Neural cell (in vitro differentiated cells): Measurements from ENCODE around the gene ACHE.

Experiments used
- EP300 ChIP-seq: fragments of 450-650 bp; conservative IDR thresholded peaks from 2 replicates; pipeline ENCODE4 v1.6.1; 2014; ENCODE audit warnings: antibody characterized with exemption, mild to moderate bottlenecking, moderate library complexity; ENCODE audit not compliant: poor library complexity, severe bottlenecking
- EZH2 ChIP-seq: fragments of 200-600, 300-800 bp; shearing (Covaris generic), sonication (generic); IDR thresholded peaks from 2 replicates; pipeline ENCODE4 v1.6.1; 2014; ENCODE audit warnings: antibody characterized with exemption, low read length, borderline replicate concordance, mild to moderate bottlenecking; ENCODE audit not compliant: insufficient read depth, poor library complexity, severe bottlenecking
- RAD21 ChIP-seq: fragments of 450-650 bp; conservative IDR thresholded peaks from 2 replicates; pipeline ENCODE4 v1.6.1; 2014; ENCODE audit warnings: antibody characterized with exemption, mild to moderate bottlenecking, moderate library complexity
- SMC3 ChIP-seq: fragments of 450-650 bp; conservative IDR thresholded peaks from 2 replicates; pipeline ENCODE4 v1.6.1; 2014; ENCODE audit warnings: antibody characterized with exemption, mild to moderate bottlenecking, moderate library complexity; ENCODE audit not compliant: poor library complexity
- TAF1 ChIP-seq: IDR thresholded peaks from 2 replicates; pipeline ENCODE4 v1.6.1; 2012; ENCODE audit warnings: low read depth
- TF ChIP-seq, protein P1 (sequence below): fragments of 450-650 bp; IDR thresholded peaks from 2 replicates; pipeline ENCODE4 v1.5.1; 2014; ENCODE audit warnings: antibody characterized with exemption, mild to moderate bottlenecking, moderate library complexity; ENCODE audit not compliant: poor library complexity, severe bottlenecking

DNA sequence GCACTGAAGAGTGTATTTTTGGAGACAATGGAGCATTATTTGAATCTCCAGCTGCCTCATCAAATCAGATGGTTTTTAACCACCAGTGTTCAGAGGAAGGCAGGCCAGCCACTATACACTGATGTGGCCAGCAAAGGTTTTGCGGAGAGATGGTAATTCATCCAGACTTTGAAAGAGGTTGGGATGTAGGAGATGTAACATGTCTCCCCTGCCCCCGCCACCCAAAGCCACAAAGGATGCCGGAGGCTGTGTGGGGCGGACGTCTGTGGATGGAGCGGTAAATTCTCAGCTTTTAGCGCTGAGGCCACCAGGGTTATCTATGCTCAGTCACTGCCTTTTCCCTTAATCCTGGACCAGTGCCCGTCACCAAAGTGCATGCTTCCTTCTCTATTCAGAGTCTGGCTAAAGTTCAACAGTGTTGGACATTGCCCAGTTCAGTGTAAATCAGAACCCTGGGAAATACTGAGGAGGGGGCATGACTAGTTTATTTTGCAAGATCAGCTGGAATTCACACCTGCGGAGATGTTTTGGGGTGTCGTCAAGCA, 32.2 kb downstream of the ACHE start:
- TF ChIP-seq, protein P1, sequence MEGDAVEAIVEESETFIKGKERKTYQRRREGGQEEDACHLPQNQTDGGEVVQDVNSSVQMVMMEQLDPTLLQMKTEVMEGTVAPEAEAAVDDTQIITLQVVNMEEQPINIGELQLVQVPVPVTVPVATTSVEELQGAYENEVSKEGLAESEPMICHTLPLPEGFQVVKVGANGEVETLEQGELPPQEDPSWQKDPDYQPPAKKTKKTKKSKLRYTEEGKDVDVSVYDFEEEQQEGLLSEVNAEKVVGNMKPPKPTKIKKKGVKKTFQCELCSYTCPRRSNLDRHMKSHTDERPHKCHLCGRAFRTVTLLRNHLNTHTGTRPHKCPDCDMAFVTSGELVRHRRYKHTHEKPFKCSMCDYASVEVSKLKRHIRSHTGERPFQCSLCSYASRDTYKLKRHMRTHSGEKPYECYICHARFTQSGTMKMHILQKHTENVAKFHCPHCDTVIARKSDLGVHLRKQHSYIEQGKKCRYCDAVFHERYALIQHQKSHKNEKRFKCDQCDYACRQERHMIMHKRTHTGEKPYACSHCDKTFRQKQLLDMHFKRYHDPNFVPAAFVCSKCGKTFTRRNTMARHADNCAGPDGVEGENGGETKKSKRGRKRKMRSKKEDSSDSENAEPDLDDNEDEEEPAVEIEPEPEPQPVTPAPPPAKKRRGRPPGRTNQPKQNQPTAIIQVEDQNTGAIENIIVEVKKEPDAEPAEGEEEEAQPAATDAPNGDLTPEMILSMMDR, result no peak
- TF ChIP-seq RAD21 (no peak), EP300 (no peak), EZH2 (no peak), SMC3 (no peak), TAF1 (no peak)
